Stimulated activated CD8-positive, alpha-beta memory T cell treated with anti-CD3 and anti-CD28 coated beads, Interleukin-12 subunit alpha, Interleukin-12 subunit beta, amount 100 ng/mL, for 24 hours (primary cell): ENCODE data around the gene KLHL15.
"Not testable (repeated sequence)": the region's sequence is repeated elsewhere in the genome, so short reads cannot be mapped to it uniquely, and the experiment has no call there.

Experiments used
- DNase-seq: peaks from one replicate; pipeline ENCODE4 v3.0.0-alpha.2; 2020; ENCODE audit errors: extremely low read depth

The KLHL15 gene

GRCh38 chrX:24017674-24018073 lies 9.3 kb downstream of the KLHL15 start:
- DNase-seq: no peak

GRCh38 chrX:24014388-24015018 lies 12.5 kb downstream of the KLHL15 start:
- DNase-seq: no peak

GRCh38 chrX:24012266-24012665 lies 14.7 kb downstream of the KLHL15 start:
- DNase-seq: no peak

GRCh38 chrX:24005867-24006266 lies 21.1 kb downstream of the KLHL15 start:
- DNase-seq: no peak

GRCh38 chrX:24005028-24005427 lies 22.0 kb downstream of the KLHL15 start:
- no peak for DNase-seq

GRCh38 chrX:24002792-24003191 lies 24.2 kb downstream of the KLHL15 start:
- no peak for DNase-seq

GRCh38 chrX:24002167-24002566 lies 24.8 kb downstream of the KLHL15 start:
- DNase-seq: no peak

GRCh38 chrX:23999671-24000070 lies 27.3 kb downstream of the KLHL15 start:
- DNase-seq: no peak

- DNase-seq: no peak
Observed at GRCh38 chrX:23993012-23993633, 33.9 kb downstream of the KLHL15 start.

- DNase-seq: no peak
Observed at GRCh38 chrX:23992431-23992830, 34.6 kb downstream of the KLHL15 start.

- DNase-seq: no peak
Observed at GRCh38 chrX:23990455-23990854, 36.5 kb downstream of the KLHL15 start.

GRCh38 chrX:23989689-23990088 lies 37.3 kb downstream of the KLHL15 start:
- no peak for DNase-seq

GRCh38 chrX:23982891-23983290 lies 44.1 kb downstream of the KLHL15 start:
- DNase-seq: no peak

- DNase-seq: no peak
Observed at GRCh38 chrX:23981711-23982110, 45.3 kb downstream of the KLHL15 start.

GRCh38 chrX:23981222-23981621 lies 45.8 kb downstream of the KLHL15 start:
- DNase-seq: no peak

GRCh38 chrX:23980011-23980441 lies 47.0 kb downstream of the KLHL15 start:
- DNase-seq: no peak

- DNase-seq: no peak
Observed at GRCh38 chrX:23978491-23978890, 48.5 kb downstream of the KLHL15 start.

GRCh38 chrX:23965630-23966029 lies 61.4 kb downstream of the KLHL15 start:
- not testable (repeated sequence) for DNase-seq

GRCh38 chrX:23964191-23964590 lies 62.8 kb downstream of the KLHL15 start:
- DNase-seq: no peak

GRCh38 chrX:23959781-23960180 lies 67.2 kb downstream of the KLHL15 start:
- DNase-seq: no peak

GRCh38 chrX:23954396-23954795 lies 72.6 kb downstream of the KLHL15 start:
- no peak for DNase-seq

- no peak for DNase-seq
Observed at GRCh38 chrX:23953908-23954269, 73.1 kb downstream of the KLHL15 start.

GRCh38 chrX:23952984-23953907 lies 73.7 kb downstream of the KLHL15 start:
- no peak for DNase-seq
